Peyer's patch (tissue), 4 donors: Measurements from ENCODE around the gene RAB13.

ENCODE experiments used
- POLR2A ChIP-seq, 2 donors: fragments of 450-650 bp; IDR thresholded peaks; one replicate each; pipeline ENCODE4 v1.5.1; 2017; ENCODE audit warnings: antibody characterized with exemption in 2 of 2, mild to moderate bottlenecking in 2 of 2, moderate library complexity in 2 of 2
- TF ChIP-seq, protein P1 (sequence below), 6 experiments: fragments of 450-650 bp in 4 of 6; fragments of 200-600 bp in 2 of 6; sonication (generic) in 1 of 6; IDR thresholded peaks; one replicate each; pipeline ENCODE4 v1.5.1; 2017 to 2019; ENCODE audit warnings: antibody characterized with exemption in 6 of 6, mild to moderate bottlenecking in 3 of 6, moderate library complexity in 1 of 6

DNA sequence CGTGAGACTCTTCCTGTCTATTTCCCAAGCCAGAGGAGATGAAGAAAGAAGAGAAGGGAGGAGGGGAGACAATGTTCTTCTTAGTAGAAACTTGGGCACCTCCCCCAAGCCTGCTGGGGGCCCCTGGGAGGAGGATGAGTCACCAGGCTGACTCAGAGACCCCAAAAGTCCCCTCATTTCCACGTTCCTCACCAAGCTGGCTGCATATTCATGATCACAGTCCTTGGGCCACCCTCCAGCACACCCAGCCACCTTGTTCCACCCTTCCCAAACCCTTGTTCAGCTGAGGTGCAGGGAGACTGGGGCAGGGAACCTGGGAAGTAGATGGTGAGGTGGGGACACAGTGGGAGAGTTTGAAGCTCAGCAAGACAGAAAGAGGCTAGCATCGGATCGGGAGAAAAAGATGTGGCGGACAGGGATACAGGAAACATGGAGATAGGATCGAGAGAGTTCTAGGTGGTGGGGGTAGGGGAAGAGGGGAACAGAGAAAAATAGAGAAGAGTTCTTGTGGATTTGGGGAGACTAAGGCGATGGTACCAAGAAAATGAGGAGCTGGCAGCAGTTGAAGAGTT, 712 bp downstream of the RAB13 start:
- no peak for TF ChIP-seq POLR2A (IDR thresholded peaks at IDR 0.05)
- TF ChIP-seq, protein P1, sequence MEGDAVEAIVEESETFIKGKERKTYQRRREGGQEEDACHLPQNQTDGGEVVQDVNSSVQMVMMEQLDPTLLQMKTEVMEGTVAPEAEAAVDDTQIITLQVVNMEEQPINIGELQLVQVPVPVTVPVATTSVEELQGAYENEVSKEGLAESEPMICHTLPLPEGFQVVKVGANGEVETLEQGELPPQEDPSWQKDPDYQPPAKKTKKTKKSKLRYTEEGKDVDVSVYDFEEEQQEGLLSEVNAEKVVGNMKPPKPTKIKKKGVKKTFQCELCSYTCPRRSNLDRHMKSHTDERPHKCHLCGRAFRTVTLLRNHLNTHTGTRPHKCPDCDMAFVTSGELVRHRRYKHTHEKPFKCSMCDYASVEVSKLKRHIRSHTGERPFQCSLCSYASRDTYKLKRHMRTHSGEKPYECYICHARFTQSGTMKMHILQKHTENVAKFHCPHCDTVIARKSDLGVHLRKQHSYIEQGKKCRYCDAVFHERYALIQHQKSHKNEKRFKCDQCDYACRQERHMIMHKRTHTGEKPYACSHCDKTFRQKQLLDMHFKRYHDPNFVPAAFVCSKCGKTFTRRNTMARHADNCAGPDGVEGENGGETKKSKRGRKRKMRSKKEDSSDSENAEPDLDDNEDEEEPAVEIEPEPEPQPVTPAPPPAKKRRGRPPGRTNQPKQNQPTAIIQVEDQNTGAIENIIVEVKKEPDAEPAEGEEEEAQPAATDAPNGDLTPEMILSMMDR (IDR thresholded peaks at IDR 0.05), result no peak
